ENCODE data around the gene BSND. TPM values are rescaled to one million over a fixed set of nuclear protein-coding genes. Genes with fewer than 3 reads are reported as not detected.
"Not testable (repeated sequence)": the region's sequence is repeated elsewhere in the genome, so short reads cannot be mapped to it uniquely, and the experiment has no call there.

BSND gene
- polyA plus RNA-seq, 3 donors: 0.02 TPM; not detected in 2

DNA sequence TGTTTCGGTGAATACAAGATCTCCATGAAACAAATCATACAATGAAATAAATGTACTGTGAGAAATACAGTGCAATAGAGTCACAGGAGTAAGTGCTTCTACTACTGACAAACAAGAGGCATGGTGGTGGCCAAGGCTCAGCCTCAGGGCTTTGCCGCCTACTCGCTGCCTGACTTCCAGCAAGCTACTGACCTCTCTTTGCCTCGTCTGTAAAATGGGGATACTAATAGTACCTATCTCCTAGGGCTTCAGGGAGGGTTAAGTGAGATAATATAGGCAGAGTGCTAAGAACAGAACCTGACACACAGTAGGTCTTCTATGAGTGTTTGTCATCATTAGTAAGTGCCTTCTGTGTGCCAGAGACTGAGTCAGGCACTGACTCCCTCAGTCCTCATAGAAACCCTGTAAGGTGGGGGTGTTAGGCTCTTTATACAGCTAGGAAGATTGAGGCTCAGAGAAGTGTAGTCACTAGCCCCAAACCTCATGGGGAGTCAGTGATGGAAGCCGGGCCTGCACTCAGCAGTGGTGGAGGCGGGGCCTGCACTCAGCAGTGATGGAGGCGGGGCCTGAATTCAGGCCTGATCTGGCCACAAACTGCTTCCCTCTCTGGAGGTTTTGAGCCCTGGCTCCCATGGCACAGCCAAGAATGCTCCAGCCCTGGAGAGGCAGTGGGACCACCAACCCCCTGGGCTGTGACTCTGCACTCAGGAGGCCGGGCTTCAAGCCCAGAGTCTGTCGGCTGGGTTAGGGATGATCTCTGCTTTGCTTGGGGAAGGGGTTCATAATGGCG lies 6.8 kb downstream of the BSND start:
- 80 to 89% (median 87%) methylated on average over 10 of the region's 10 CpGs for WGBS, 3 donors

DNA sequence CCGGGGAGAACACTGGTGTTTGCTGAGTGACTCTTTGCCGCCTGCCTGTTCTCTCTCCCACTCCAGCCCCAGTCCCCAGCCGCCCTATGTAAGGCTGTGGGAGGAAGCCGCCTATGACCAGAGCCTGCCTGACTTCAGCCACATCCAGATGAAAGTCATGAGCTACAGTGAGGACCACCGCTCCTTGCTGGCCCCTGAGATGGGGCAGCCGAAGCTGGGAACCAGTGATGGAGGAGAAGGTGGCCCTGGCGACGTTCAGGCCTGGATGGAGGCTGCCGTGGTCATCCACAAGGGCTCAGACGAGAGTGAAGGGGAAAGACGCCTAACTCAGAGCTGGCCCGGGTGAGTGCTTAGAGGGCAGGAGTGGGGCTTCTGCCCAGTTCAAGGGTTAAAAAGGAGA lies 8.2 kb downstream of the BSND start:
- no peak overlapping the region for H3K27ac ChIP-seq (ENCODE audit: low read depth, low read length)
- WGBS, 3 donors: 90 to 91% (median 90%) methylated on average over 10 to 12 of the region's 12 CpGs

More for the DNA sequence above, 6.8 kb downstream of the BSND start:
- no peak overlapping the region for H3K27ac ChIP-seq (ENCODE audit: low read depth, low read length)

DNA sequence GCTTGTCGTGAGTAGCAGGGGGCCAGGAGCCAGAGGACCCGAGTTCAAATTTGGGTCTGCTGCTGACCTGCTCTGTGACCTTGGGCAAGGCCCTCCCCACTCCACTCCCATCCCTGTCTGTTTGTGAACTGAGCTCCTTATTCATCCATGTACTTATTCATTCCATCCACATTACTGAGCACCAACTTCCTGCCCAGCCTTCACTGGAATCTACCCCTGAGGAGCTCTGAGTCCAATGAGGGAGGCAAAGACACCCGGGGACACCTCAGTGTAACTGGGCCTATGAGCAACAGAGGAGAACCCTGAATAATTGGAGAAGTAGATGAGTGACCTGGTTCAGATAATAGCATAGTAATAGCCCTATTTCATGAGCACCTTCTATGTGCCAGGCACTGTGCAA lies 8.9 kb downstream of the BSND start:
- H3K27ac ChIP-seq (ENCODE audit: low read depth, low read length): no peak overlapping the region
- 86 to 92% (median 88%) methylated on average over 3 of the region's 3 CpGs for WGBS, 3 donors

DNA sequence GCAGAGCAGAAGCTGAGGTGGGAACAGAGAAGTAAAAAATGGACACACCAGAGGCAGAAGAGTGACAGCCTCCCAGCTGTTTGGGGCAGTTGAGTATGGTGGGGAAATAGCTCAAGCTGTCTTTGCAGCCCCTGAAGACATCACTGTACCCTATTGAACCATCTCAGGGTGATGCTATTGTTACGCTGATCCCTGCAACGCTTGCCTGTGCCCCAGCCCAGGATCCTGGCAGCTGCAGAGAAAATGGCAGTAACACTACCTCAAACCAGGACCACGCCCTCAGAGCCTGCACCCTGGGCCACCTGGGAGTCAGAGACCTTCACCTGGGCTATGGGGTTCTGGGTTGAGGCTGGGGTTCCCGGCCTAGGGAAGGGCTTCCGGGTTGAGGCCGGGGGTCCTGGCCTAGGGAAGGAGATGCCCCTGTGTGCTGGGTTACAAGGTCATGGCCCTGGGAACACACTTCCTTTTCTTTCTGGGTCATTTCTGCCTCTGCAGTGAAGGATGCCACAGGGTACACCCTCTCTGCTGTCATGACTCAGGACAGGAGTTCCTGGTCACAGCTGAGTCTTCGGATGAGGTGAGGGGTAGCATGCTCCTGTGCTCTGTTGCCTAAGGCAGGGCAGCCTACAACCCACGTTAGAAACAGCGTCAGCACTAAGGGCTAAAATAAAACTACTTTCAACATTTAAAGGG lies 11.6 kb downstream of the BSND start:
- 84 to 91% (median 88%) methylated on average over 9 of the region's 9 CpGs for WGBS, 3 donors
- no peak overlapping the region for H3K27ac ChIP-seq (ENCODE audit: low read depth, low read length)

DNA sequence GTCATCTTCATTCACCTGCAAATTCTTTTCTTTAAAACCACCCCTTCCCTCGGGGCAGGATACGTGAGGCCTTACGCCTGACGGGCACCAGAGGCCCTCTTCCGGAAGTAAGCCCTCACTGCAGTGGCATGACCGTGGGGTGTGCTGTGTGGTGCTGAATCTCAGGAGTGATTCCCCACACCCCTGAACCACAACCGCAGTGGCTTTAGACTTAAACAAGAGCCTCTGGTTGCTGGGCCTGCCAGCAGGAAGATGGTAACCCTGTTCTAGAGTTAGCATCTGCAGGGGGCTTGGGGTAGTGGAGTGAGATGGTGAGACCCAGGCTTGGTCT lies 12.1 kb downstream of the BSND start:
- WGBS, 3 donors: 81 to 94% (median 91%) methylated on average over 7 of the region's 7 CpGs
- no peak overlapping the region for H3K27ac ChIP-seq (ENCODE audit: low read depth, low read length)

DNA sequence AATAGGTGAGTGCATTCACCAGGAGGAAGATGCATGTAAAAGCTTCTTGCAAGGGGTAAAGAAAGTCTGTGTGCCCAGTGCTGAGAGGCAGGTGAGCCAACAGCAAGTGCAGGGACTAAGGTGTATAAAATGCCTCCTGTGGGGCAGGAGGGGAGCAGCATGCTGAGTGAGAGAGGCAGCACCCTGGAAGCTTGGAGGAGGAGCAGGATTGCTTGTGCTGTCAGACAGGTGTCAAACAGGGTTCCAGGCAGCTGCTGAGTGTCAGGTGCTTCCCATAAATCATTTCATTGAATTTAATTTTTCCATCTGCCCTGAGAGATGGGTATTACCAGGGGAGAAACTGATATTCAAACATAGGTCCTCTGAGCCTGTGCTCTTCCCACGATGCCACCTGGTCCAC lies 13.9 kb downstream of the BSND start:
- no peak overlapping the region for H3K27ac ChIP-seq (ENCODE audit: low read depth, low read length)
- WGBS, 3 donors: 57 to 78% (median 73%) methylated on average over 1 of the region's 1 CpG

DNA sequence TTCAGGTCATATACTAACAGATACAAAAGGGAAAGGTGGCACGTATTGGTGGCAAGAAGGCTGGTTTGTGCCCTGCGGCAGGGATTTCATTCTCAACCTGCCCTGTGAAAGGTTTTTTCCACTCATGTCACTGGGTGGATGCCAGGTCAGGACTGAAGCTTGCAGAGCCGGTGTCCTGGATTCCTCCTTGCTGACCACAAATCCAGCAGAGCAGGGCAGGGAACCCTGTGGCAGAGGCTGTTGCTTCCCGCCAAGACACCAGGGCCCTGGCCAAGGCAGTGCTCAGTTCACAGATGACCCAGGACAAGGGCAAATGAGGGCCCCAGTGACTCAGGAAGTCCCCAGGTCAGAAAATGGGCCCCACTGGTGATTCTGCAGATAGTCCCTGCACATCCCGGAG lies 16.4 kb downstream of the BSND start:
- H3K27ac ChIP-seq (ENCODE audit: low read depth, low read length): no peak overlapping the region
- WGBS, 3 donors: 84 to 93% (median 88%) methylated on average over 5 of the region's 5 CpGs

DNA sequence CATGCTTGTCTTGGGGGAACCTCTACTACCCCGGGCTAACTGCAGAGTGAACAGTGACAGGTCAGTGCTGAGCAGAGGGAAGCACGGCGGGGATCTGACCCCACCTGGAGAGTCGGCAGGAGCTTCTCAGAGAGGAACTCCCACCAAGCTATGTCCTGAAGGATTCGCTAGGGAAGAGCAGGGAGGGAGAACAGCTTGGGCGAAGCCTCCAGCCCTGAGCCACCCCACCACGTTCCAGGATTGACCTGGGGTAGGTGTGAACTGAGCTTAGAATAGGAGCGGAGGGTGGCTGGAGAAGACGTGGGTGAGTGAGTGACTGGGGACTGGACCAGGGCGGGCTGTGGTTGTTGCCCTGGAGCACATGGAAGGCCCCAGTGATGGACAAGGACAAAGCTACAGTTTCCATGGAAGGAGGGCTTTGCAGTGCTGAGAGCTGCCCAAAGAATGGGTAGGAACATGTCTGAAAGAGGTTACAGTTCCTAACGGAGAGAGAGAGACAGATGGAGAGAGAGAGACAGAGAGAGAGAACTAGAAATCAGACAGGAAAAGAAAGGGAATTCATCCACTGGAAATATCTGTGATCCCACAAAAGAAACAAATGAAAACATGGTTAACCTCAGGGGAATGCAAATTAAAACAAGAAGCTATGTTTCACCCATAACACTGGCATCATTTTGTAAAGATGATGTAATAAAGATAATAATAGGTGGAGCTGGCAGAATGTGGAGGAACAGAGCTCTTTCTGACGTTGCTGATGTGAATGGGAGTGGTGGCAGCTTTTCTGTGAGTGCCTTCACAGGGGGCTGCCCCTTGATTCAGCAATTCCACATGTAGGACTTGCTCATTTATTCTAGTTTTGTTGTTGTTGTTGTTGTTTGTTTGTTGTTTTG lies 17.2 kb downstream of the BSND start:
- H3K27ac ChIP-seq (ENCODE audit: low read depth, low read length): no peak overlapping the region
- 63 to 71% (median 64%) methylated on average over 12 of the region's 12 CpGs for WGBS, 3 donors

DNA sequence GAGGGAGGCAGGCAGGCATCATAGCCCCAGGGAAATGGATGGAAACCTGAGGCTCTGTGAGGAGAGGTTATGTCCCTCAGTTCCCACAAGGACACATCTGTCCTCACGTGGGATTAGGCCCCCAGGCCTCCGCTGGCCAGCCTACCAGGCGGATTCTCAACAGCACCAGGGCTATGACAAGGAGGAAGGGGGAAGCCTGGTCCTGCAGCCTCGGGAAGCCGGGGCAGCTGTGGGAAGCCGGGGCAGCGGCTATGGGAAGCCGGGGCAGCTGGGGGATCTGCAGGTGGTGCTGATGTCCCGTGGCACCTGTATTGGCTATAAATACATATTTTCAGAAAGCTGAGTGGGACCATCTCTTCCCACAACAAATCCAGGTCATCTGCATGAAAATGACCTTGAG lies 19.7 kb downstream of the BSND start:
- no peak overlapping the region for H3K27ac ChIP-seq (ENCODE audit: low read depth, low read length)
- 78 to 87% (median 86%) methylated on average over 9 of the region's 9 CpGs for WGBS, 3 donors

DNA sequence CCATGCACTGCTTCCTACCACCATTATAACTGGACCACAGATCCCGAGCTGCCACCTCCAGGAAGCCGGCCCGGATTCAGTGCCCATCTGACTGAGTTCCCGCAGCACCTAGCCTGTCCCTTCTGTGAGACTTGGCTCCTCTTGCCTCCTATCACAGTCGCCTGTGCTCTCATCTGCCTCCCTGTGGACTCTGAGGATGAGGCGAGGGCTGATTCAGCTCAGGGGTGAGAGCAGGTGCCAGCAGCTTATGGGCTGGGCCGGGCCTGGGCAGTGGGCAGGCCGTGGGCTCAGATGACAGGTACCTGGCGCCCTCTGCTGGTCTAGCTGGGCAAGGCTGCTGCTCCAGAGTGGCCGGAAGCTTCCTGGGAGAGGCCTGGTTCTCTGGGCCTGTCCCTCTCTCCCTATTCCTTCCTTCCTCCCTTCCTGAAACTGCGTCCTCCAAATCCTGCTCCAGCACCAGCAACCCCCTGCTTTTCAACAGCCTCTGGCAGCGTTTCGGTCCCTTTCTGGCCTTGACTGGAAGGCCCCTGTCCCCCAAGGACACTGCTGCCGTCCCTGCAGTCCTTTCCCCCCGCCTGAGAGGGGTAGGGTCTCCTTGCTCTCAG lies 23.3 kb downstream of the BSND start:
- WGBS, 3 donors: 33 to 51% (median 49%) methylated on average over 14 to 15 of the region's 15 CpGs

DNA sequence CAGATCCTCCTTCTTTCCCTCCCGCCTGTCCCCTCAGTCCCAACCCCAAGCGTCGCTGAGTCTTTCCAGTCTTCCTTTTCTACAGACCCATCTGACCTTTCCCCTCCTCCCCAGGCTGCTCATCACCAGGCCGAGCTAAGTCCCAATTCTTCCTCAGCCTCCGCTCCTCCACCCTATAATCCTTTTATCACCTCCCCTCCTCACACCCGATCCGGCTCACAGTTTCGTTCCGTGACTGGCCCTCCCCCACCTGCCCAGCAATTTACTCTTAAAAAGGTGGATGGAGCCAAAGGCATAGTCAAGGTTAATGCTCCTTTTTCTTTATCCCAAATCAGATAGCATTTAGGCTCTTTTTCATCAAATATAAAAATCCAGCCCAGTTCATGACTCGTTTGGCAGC lies 25.4 kb downstream of the BSND start:
- 72 to 78% (median 77%) methylated on average over 8 to 9 of the region's 10 CpGs for WGBS, 3 donors
- H3K27ac ChIP-seq (ENCODE audit: low read depth, low read length): not testable (repeated sequence)

More for the DNA sequence above, 23.3 kb downstream of the BSND start:
- H3K27ac ChIP-seq (ENCODE audit: low read depth, low read length): no peak overlapping the region

DNA sequence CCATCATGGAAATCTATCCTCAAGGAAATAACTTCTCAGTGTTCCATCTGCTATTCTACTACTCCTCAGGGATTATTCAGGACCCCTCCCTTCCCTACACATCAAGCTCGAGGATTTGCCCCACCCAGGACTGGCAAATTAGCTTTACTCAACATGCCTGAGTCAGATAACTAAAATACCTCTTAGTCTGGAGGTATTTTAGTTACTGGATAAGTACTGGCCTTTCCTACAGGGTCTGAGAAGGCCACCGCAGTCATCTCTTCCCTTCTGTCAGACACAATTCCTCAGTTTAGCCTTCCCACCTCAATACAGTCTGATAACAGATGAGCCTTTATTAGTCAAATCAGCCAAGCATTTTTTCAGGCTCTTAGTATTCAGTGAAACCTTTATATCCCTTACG lies 27.9 kb downstream of the BSND start:
- WGBS, 3 donors: 69 to 93% (median 79%) methylated on average over 2 to 3 of the region's 3 CpGs
- not testable (repeated sequence) for H3K27ac ChIP-seq (ENCODE audit: low read depth, low read length)

DNA sequence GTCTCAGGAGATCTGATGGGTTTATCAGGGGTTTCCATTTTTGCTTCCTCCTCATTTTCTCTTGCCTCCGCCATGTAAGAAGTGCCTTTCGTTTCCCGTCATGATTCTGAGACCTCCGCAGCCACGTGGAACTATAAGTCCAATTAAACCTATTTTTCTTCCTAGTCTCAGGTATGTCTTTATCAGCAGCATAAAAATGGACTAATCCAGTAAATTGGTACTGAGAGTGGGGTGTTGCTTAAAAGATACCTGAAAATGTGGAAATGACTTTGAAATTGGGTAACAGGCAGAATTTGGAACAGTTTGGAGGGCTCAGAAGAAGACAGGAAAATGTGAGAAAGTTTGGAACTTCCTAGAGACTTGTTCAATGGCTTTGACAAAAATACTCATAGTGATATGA lies 32.4 kb downstream of the BSND start:
- WGBS, 3 donors: 94 to 97% (median 96%) methylated on average over 5 of the region's 5 CpGs
- not testable (repeated sequence) for H3K27ac ChIP-seq (ENCODE audit: low read depth, low read length)

DNA sequence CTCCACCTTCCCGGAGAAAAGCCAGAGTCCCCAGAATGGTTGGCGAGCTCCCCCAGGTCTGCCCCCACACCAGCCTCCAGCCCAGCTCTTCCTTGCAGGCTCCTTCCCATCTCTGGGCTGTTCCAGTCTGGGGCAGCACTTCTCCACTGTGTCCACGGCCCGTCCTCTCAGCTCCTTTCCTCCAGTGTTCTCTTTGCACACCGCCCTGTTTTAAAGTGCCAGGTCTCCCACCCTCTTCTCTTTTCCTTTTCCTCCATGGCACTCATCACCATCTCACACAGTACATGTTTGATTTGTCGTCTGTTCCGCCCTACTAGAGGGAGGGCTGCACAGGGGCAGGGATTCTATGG lies 34.5 kb downstream of the BSND start:
- no peak overlapping the region for H3K27ac ChIP-seq (ENCODE audit: low read depth, low read length)
- 78 to 87% (median 81%) methylated on average over 7 of the region's 7 CpGs for WGBS, 3 donors

DNA sequence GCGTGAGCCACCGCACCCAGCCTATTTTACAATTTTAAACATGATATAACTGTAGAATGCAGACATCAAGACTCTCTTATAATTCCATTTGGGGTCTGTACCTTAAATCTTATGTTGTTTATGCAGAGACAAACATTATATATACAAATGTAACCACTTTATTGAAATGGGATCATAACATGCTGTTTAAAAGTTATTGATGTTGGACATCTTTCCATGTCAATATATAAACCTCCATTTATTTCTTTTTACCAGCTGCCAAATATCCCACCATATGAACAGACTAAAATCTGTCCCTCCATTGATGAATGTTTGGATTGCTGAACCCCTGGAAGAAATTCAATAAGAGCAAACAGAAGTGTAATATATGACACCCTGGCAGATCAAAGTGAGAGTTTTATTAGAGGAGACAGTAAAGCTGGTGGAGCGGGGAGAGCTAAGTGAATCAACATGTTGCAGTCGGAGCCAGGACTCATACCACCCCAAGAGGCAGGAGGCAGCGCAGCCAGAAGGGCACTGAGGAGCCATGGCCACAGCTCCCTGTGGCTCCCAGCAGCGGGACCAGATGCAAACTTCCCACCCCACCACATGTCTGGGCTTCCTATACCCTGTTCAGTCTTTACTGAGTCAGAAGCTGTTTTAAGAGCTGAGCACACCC lies 35.9 kb downstream of the BSND start:
- 80 to 91% (median 87%) methylated on average over 6 of the region's 6 CpGs for WGBS, 3 donors
- H3K27ac ChIP-seq (ENCODE audit: low read depth, low read length): no peak overlapping the region

DNA sequence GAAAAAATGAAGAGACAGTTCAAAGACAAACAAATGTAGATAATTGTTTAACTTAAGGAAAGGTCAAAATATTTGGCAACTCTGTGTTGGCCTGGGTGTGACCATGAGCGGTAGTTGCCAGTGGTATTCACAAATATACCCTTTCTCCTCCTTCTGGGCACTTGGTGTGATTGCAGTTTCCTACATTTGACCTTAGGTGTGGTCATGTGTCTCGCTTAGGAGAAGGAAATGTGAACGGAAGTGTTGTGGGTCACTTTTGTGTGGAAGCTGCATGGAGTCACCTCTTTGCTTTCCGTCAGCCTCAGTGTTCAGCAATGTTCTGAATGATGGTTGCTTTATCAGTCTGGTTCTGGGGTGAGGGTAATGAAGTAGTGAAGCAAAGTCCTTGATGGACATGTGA lies 37.2 kb downstream of the BSND start:
- WGBS, 3 donors: 36 to 75% (median 45%) methylated on average over 4 of the region's 4 CpGs
- H3K27ac ChIP-seq (ENCODE audit: low read depth, low read length): no peak overlapping the region

DNA sequence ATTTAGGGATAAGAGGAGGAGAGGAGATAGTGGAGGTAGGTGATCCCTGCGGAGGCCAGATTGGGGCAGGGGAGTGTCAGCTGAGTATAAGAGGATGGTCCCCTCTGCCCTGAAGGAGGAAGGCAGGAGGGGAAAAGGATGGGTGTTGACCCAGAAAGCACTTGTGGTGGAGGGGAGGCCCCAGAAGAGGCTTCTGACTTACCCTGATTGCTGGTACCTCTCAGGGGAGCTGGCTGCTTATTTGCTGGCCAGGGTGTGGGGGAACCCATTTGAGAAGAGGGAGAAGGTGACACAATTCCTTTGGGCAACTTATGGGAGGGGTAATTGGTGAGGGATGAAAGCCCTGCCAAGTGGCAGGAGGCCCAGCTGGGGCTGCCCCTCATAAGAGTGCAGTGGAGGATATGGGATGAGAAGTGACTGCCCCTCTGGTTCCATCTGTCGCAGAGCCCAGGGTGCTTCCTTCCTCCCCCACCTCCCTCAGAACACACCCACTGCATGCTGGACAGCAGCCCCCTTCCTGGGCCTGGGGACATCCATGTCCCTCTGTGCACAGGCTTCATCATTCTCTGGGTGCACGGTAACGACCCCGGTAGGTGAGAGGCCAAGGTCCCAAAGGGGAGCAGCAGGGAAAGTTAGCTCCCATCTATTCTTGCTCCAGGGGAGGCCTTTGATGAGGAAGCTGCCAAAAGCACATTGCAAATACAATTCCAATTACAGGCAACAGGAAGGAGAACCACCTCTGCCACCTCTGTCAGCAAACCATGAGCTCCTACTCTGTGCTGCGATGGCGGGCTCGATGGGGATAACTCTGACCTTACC lies 39.2 kb downstream of the BSND start:
- WGBS, 3 donors: 78 to 86% (median 79%) methylated on average over 8 of the region's 8 CpGs
- H3K27ac ChIP-seq (ENCODE audit: low read depth, low read length): no peak overlapping the region

DNA sequence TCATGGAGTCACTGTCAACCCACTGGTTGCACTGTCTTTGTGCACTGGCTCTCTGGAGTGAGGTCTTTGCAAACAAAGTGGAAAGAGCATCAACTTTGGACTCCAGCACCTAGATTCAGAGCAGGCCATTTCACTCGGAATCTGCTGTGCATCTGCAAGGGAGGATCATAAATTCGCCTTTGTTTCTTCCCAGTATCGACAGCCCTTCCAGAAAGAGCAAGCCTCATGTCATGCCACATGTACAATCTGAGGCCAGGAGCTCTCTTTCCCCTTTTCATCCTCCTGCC lies 39.8 kb downstream of the BSND start:
- WGBS, 3 donors: 89 to 94% (median 91%) methylated on average over 3 of the region's 3 CpGs
- H3K27ac ChIP-seq (ENCODE audit: low read depth, low read length): no peak overlapping the region
